Measurements from ENCODE around the gene MAPK8. TPM values are rescaled to one million over a fixed set of nuclear protein-coding genes. Genes with fewer than 3 reads are reported as not detected.
A peak's percentile ranks its signal among the peaks of the same experiment; 100 is the strongest.

MAPK8 gene
- polyA plus RNA-seq, 2 of the 4 experiments (the other 2 are of a cell fraction): 29.6 to 71.4 TPM

DNA sequence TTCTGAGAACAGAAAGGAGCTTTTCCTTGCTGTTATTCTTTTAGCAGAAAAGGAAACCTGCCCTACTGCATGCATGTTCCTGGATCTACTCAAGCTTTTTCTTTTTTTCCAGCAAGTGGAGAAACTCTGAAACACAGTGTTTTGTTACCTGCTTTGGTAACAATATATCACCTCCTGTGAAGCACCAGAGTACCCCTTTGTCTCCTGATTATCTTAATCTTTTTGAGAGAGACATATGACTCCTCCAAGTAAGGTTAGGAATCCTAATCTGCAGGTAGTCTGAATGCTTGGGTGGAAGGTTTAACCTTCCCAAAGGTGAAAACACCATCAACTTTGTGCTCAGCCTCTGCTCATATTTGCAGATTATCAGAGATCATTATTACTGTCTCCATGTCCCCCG is 93.1 kb downstream of the MAPK8 start (continued):
- TF ChIP-seq FOXS1 (CRISPR knock-in tag; IDR thresholded peaks at IDR 0.05) (no peak), ESRRA (IDR thresholded peaks at IDR 0.05; ENCODE audit: borderline replicate concordance, low read length) (no peak), RAD21 (conservative IDR thresholded peaks at IDR 0.05 in 1 of 2, IDR thresholded peaks at IDR 0.05 in 1 of 2) (no peak), RNF2 (IDR thresholded peaks at IDR 0.05; ENCODE audit: borderline replicate concordance, low read depth) (no peak), FOSB (CRISPR knock-in tag; IDR thresholded peaks at IDR 0.05) (no peak), MAZ (IDR thresholded peaks at IDR 0.05; ENCODE audit: borderline replicate concordance, low read depth, low read length) (no peak), ZFP36 (IDR thresholded peaks at IDR 0.05; ENCODE audit: borderline replicate concordance, partially characterized antibody) (no peak)
- TF ChIP-seq, protein P1, sequence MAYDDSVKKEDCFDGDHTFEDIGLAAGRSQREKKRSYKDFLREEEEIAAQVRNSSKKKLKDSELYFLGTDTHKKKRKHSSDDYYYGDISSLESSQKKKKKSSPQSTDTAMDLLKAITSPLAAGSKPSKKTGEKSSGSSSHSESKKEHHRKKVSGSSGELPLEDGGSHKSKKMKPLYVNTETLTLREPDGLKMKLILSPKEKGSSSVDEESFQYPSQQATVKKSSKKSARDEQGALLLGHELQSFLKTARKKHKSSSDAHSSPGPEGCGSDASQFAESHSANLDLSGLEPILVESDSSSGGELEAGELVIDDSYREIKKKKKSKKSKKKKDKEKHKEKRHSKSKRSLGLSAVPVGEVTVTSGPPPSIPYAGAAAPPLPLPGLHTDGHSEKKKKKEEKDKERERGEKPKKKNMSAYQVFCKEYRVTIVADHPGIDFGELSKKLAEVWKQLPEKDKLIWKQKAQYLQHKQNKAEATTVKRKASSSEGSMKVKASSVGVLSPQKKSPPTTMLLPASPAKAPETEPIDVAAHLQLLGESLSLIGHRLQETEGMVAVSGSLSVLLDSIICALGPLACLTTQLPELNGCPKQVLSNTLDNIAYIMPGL (CRISPR knock-in tag; IDR thresholded peaks at IDR 0.05; ENCODE audit: borderline replicate concordance): no peak

DNA sequence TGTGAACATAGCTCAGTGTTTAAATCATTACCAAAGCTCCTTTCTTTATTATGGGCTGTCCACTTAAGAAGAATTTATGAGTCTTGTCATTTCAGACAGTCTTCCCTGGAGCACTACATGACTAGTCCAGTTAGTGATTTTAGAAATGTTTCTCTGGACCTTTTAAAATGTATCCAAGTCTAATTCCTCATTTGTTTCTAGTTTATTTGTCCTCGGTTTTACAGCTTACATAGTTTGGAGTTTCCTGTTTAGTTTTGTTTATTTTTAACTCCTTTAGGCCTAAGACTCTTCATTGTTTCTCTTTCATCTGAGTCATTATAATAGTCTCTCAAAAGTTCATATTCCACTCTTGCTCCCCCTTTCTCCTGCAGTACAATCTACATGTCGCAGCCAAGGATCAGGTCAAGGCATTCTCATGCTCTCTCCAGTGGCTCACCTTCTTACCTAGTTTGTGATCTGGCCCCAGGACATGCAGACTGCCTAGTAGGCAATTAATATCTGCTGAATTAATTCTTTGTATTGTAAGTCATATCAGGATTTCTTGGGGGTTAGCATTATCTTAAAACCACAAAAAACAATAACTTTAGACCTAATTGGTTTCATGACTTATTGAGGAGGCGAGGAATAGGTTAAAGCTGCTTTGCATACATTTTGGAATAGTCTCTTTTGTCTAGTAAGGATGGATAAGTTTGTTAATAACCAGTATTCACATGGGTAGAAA is 93.8 kb downstream of the MAPK8 start:
- peaks cover 20% of the 10 kb centered on the region for H3K4me1 ChIP-seq
- ChIA-PET POLR2A (no interaction called here), CTCF (no interaction called here)
- peak; percentile 56 to 68; a peak in 4 of 6 replicates for ATAC-seq
- no peak for DNase-seq (ENCODE audit: low read depth in 1 of 2, low spot score in 1 of 2)
- H3K4me2 ChIP-seq: peak overlapping the region; percentile 31
- H3K27ac ChIP-seq: no peak overlapping the region
- H3K4me3 ChIP-seq: no peak overlapping the region
- 56% methylated on average over 3 of the region's 3 CpGs for WGBS (ENCODE audit: missing lambda C conversion rate)
- TF ChIP-seq, protein P2, sequence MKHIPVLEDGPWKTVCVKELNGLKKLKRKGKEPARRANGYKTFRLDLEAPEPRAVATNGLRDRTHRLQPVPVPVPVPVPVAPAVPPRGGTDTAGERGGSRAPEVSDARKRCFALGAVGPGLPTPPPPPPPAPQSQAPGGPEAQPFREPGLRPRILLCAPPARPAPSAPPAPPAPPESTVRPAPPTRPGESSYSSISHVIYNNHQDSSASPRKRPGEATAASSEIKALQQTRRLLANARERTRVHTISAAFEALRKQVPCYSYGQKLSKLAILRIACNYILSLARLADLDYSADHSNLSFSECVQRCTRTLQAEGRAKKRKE (CRISPR knock-in tag; IDR thresholded peaks at IDR 0.05; ENCODE audit: low read depth): no peak
- no peak for TF ChIP-seq HOXA7 (CRISPR knock-in tag; IDR thresholded peaks at IDR 0.05)
- TF ChIP-seq FOXS1 (CRISPR knock-in tag; IDR thresholded peaks at IDR 0.05): no peak
- no peak for TF ChIP-seq NR3C1 (IDR thresholded peaks at IDR 0.05)
- no peak for TF ChIP-seq ESRRA (IDR thresholded peaks at IDR 0.05; ENCODE audit: borderline replicate concordance, low read length)
- no peak for TF ChIP-seq CHD2 (IDR thresholded peaks at IDR 0.05; ENCODE audit: low read length, partially characterized antibody)
- no peak for TF ChIP-seq ZSCAN20 (CRISPR knock-in tag; IDR thresholded peaks at IDR 0.05)
- TF ChIP-seq PHF8 (IDR thresholded peaks at IDR 0.05; ENCODE audit: borderline replicate concordance, low read depth): no peak
- no peak for TF ChIP-seq JUNB (IDR thresholded peaks at IDR 0.05)
- no peak for TF ChIP-seq RARB (CRISPR knock-in tag; IDR thresholded peaks at IDR 0.05)
- TF ChIP-seq, protein P3, sequence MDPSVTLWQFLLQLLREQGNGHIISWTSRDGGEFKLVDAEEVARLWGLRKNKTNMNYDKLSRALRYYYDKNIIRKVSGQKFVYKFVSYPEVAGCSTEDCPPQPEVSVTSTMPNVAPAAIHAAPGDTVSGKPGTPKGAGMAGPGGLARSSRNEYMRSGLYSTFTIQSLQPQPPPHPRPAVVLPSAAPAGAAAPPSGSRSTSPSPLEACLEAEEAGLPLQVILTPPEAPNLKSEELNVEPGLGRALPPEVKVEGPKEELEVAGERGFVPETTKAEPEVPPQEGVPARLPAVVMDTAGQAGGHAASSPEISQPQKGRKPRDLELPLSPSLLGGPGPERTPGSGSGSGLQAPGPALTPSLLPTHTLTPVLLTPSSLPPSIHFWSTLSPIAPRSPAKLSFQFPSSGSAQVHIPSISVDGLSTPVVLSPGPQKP (IDR thresholded peaks at IDR 0.05; ENCODE audit: low read depth, low read length): no peak
- no peak for TF ChIP-seq NFE2L2 (conservative IDR thresholded peaks at IDR 0.05; ENCODE audit: low read length)
- TF ChIP-seq, protein P4, sequence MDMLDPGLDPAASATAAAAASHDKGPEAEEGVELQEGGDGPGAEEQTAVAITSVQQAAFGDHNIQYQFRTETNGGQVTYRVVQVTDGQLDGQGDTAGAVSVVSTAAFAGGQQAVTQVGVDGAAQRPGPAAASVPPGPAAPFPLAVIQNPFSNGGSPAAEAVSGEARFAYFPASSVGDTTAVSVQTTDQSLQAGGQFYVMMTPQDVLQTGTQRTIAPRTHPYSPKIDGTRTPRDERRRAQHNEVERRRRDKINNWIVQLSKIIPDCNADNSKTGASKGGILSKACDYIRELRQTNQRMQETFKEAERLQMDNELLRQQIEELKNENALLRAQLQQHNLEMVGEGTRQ (IDR thresholded peaks at IDR 0.05): no peak
- TF ChIP-seq, protein P5, sequence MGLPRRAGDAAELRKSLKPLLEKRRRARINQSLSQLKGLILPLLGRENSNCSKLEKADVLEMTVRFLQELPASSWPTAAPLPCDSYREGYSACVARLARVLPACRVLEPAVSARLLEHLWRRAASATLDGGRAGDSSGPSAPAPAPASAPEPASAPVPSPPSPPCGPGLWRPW (IDR thresholded peaks at IDR 0.05): no peak
- TF ChIP-seq, protein P6, sequence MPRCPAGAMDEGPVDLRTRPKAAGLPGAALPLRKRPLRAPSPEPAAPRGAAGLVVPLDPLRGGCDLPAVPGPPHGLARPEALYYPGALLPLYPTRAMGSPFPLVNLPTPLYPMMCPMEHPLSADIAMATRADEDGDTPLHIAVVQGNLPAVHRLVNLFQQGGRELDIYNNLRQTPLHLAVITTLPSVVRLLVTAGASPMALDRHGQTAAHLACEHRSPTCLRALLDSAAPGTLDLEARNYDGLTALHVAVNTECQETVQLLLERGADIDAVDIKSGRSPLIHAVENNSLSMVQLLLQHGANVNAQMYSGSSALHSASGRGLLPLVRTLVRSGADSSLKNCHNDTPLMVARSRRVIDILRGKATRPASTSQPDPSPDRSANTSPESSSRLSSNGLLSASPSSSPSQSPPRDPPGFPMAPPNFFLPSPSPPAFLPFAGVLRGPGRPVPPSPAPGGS (IDR thresholded peaks at IDR 0.05): no peak
- no peak for TF ChIP-seq FOSL2 (IDR thresholded peaks at IDR 0.05)
- TF ChIP-seq FOSL2 (CRISPR knock-in tag; IDR thresholded peaks at IDR 0.05): no peak
- TF ChIP-seq NPAS2 (CRISPR knock-in tag; IDR thresholded peaks at IDR 0.05; ENCODE audit: borderline replicate concordance): no peak
- H3K9me3 ChIP-seq: no peaks in the 10 kb centered on the region
- FAIRE-seq: no peak

Measured in A549 (cell line).